Body of pancreas (tissue), 4 donors: ENCODE results near the gene PPP6R1.

Experiments
- POLR2A ChIP-seq, 3 donors: fragments of 450-650 bp; IDR thresholded peaks; one replicate each; pipeline ENCODE4 v1.6.1; 2016; ENCODE audit warnings: antibody characterized with exemption in 3 of 3, mild to moderate bottlenecking in 2 of 3
- TF ChIP-seq, protein P1 (sequence below), 7 experiments: fragments of 450-650 bp in 4 of 7; fragments of 200-600 bp in 3 of 7; sonication (generic) in 3 of 7; IDR thresholded peaks; one replicate each; pipeline ENCODE4 v1.5.1; 2016 to 2019; ENCODE audit warnings: antibody characterized with exemption in 7 of 7

DNA sequence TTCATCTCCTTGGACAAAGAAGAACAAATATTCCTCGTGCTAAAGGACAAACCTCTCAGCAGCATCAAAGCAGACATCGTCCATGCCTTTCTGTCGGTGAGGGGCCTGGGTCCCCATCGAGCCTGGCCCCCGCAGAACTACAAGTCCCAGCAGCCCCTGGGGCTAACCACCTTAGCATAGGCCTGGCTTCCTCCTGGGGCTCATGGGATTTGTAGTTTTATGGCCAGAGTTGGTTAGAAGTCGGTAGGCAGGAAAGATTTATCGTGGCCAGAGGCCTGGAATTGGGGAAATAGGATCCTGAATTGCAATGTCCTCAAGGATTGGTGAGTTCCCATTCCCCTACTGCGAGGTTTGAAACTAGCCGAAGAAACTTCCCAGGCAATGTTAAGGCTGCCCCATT, 46.7 kb upstream of the PPP6R1 start:
- TF ChIP-seq, protein P1, sequence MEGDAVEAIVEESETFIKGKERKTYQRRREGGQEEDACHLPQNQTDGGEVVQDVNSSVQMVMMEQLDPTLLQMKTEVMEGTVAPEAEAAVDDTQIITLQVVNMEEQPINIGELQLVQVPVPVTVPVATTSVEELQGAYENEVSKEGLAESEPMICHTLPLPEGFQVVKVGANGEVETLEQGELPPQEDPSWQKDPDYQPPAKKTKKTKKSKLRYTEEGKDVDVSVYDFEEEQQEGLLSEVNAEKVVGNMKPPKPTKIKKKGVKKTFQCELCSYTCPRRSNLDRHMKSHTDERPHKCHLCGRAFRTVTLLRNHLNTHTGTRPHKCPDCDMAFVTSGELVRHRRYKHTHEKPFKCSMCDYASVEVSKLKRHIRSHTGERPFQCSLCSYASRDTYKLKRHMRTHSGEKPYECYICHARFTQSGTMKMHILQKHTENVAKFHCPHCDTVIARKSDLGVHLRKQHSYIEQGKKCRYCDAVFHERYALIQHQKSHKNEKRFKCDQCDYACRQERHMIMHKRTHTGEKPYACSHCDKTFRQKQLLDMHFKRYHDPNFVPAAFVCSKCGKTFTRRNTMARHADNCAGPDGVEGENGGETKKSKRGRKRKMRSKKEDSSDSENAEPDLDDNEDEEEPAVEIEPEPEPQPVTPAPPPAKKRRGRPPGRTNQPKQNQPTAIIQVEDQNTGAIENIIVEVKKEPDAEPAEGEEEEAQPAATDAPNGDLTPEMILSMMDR (IDR thresholded peaks at IDR 0.05): no peak
- TF ChIP-seq POLR2A (IDR thresholded peaks at IDR 0.05): no peak
